Ishikawa (cell line): ENCODE measurements around the gene KRTAP1-3.
A peak's percentile ranks its signal among the peaks of the same experiment; 100 is the strongest.

Experiments used
- CEBPB ChIP-seq: IDR thresholded peaks from 2 replicates; pipeline ENCODE4 v1.6.1; 2012
- CREB1 ChIP-seq: IDR thresholded peaks from 2 replicates; pipeline ENCODE4 v1.6.1; 2012; ENCODE audit warnings: low read depth
- EGR1 ChIP-seq: IDR thresholded peaks from 2 replicates; pipeline ENCODE4 v1.6.1; 2012
- EP300 ChIP-seq: IDR thresholded peaks from 2 replicates; pipeline ENCODE4 v1.6.1; 2012; ENCODE audit warnings: borderline replicate concordance
- FOXM1 ChIP-seq: IDR thresholded peaks from 2 replicates; pipeline ENCODE4 v1.6.1; 2012; ENCODE audit warnings: low read depth, borderline replicate concordance
- MAX ChIP-seq: IDR thresholded peaks from 2 replicates; pipeline ENCODE4 v1.6.1; 2012
- NFIC ChIP-seq: IDR thresholded peaks from 2 replicates; pipeline ENCODE4 v1.6.1; 2012
- RAD21 ChIP-seq: IDR thresholded peaks from 2 replicates; pipeline ENCODE4 v1.6.1; 2012; ENCODE audit warnings: low read depth
- REST ChIP-seq: IDR thresholded peaks from 2 replicates; pipeline ENCODE4 v1.6.1; 2012; ENCODE audit warnings: low read depth, mild to moderate bottlenecking
- TAF1 ChIP-seq: IDR thresholded peaks from 2 replicates; pipeline ENCODE4 v1.6.1; 2012; ENCODE audit warnings: low read depth, mild to moderate bottlenecking
- TCF12 ChIP-seq: IDR thresholded peaks from 2 replicates; pipeline ENCODE4 v1.6.1; 2012; ENCODE audit warnings: low read depth
- TEAD4 ChIP-seq: IDR thresholded peaks from 2 replicates; pipeline ENCODE4 v1.6.1; 2012
- USF1 ChIP-seq: IDR thresholded peaks from 2 replicates; pipeline ENCODE4 v1.6.1; 2012
- YY1 ChIP-seq: IDR thresholded peaks from 2 replicates; pipeline ENCODE4 v1.6.1; 2012; ENCODE audit warnings: low read depth
- ZBTB7A ChIP-seq: IDR thresholded peaks from 2 replicates; pipeline ENCODE4 v1.6.1; 2012; ENCODE audit warnings: low read depth

KRTAP1-3 gene

GRCh38 chr17:41049110-41049509 lies 14.4 kb upstream of the KRTAP1-3 start:
- TF ChIP-seq TCF12, result no peak
- TF ChIP-seq CREB1, result no peak
- no peak for TF ChIP-seq TAF1
- TF ChIP-seq CEBPB, result no peak
- no peak for TF ChIP-seq RAD21
- TF ChIP-seq TEAD4, result no peak
- TF ChIP-seq REST, result no peak
- no peak for TF ChIP-seq EP300
- no peak for TF ChIP-seq ZBTB7A
- no peak for TF ChIP-seq NFIC
- no peak for TF ChIP-seq EGR1

- TF ChIP-seq EP300 (no peak), NFIC (no peak), CEBPB (no peak), ZBTB7A (no peak), MAX (no peak), RAD21 (no peak), TCF12 (no peak), YY1 (no peak), FOXM1 (no peak), TAF1 (no peak), CREB1 (no peak), REST (no peak), USF1 (no peak)
These were observed 13.8 kb upstream of the KRTAP1-3 start for GRCh38 chr17:41048441-41048840.

GRCh38 chr17:41046735-41047465 lies 12.2 kb upstream of the KRTAP1-3 start, which contains the start of gene KRTAP2-1:
Gene KRTAP2-1, minus strand, starts transcription at chr17:41047316. Its CDS starts 49 bp downstream, at chr17:41047267.
- TF ChIP-seq TCF12, result peak; percentile 62

- TF ChIP-seq YY1 (no peak), RAD21 (no peak), MAX (no peak), CREB1 (no peak), TEAD4 (no peak), EP300 (no peak), NFIC (no peak), TCF12 (no peak), USF1 (no peak), REST (no peak), EGR1 (no peak), ZBTB7A (no peak), TAF1 (no peak), FOXM1 (no peak), CEBPB (no peak)
These were observed 8.3 kb upstream of the KRTAP1-3 start for GRCh38 chr17:41042953-41043352.
